HG03159 (cell line): ENCODE data around the gene VAMP3.

Experiments used
- ATAC-seq: cut with Tn5 transposase; IDR thresholded peaks from one replicate; pipeline ENCODE4 v1.9.1; 2021; ENCODE audit warnings: mild to moderate bottlenecking, moderate library complexity; ENCODE audit not compliant: unreplicated experiment

VAMP3 gene

DNA sequence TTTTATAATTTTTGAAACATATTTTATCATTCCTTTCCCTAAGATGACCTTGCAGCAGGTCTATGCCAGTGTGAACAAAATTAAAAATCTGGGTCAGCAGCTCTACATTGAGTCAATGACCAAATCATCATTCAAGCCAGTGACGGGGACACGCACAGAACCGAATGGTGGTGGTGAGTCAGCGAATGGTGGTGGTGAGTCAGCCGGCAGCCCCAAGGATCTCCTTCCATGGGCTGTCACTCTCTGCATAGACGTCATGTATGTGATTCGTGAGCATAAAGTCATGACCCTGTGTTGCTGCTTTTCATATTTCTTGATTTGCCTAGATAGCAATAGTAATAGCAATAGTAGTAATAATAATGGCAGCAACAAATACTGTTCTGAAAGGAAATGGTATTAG lies 39.3 kb downstream of the VAMP3 start:
- ATAC-seq: no peak

GRCh38 chr1:7811476-7811875 lies 40.4 kb downstream of the VAMP3 start:
- no peak for ATAC-seq

- no peak for ATAC-seq
These were observed 42.7 kb downstream of the VAMP3 start for GRCh38 chr1:7813677-7814373.

- ATAC-seq: no peak
These were observed 50.2 kb downstream of the VAMP3 start for GRCh38 chr1:7821282-7821681.

DNA sequence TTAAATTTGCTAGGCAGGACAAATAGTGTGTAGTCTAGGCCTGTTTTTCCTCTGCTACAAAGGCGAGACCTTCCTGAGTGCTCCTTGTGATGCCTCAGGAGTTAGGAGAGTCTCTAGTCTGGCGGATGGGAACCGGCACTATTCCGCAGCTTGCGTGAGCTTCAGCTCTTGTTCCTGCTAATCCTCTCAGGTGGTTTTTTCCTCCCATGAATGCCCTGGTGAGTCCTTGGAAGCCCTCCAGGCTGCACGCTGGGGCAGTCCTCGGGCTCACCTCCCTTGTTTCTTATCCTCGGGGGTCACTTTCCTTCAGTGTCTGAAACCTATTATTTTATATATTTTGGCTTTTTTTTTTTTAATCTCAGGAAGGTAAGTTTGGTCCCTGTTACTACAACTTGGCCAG lies 53.6 kb downstream of the VAMP3 start:
- no peak for ATAC-seq

GRCh38 chr1:7826363-7826762 lies 55.3 kb downstream of the VAMP3 start:
- no peak for ATAC-seq

GRCh38 chr1:7827126-7827955 lies 56.2 kb downstream of the VAMP3 start:
- ATAC-seq: no peak
